Endothelial cell of umbilical vein (primary cell): ENCODE results near the gene OR13C3.

Experiments used
- EZH2 ChIP-seq: IDR thresholded peaks from 2 replicates; pipeline ENCODE4 v1.6.1; 2012; ENCODE audit warnings: borderline replicate concordance, low read depth, mild to moderate bottlenecking, moderate library complexity, low read length, inconsistent platforms; ENCODE audit not compliant: severe bottlenecking
- GATA2 ChIP-seq: IDR thresholded peaks from 2 replicates; pipeline ENCODE4 v1.7.0; 2011; ENCODE audit warnings: low read depth, mild to moderate bottlenecking, moderate library complexity, mixed read lengths, low read length; ENCODE audit not compliant: insufficient read length, insufficient read depth
- POLR2A ChIP-seq: IDR thresholded peaks from 2 replicates; pipeline ENCODE4 v1.6.1; 2012; ENCODE audit warnings: low read depth, mild to moderate bottlenecking, control low read depth, low read length
- POLR2AphosphoS5 ChIP-seq: IDR thresholded peaks from 2 replicates; pipeline ENCODE4 v1.6.1; 2012; ENCODE audit warnings: low read depth, mild to moderate bottlenecking, control low read depth, low read length, moderate library complexity; ENCODE audit not compliant: insufficient read depth
- TF ChIP-seq, protein P1 (sequence below), 2 donors: IDR thresholded peaks; 1 replicate in 1 of 2; 2 replicates in 1 of 2; pipeline ENCODE4 v1.5.1; 2011; ENCODE audit warnings: low read length in 2 of 2, mild to moderate bottlenecking in 2 of 2, moderate library complexity in 2 of 2, control low read depth in 1 of 2, inconsistent platforms in 1 of 2, low read depth in 1 of 2; ENCODE audit not compliant: insufficient read depth in 1 of 2; ENCODE audit errors: extremely low read depth in 1 of 2
- TF ChIP-seq, protein P2 (sequence below): IDR thresholded peaks from 2 replicates; pipeline ENCODE4 v1.6.1; 2011; ENCODE audit not compliant: insufficient read depth, insufficient read length

DNA sequence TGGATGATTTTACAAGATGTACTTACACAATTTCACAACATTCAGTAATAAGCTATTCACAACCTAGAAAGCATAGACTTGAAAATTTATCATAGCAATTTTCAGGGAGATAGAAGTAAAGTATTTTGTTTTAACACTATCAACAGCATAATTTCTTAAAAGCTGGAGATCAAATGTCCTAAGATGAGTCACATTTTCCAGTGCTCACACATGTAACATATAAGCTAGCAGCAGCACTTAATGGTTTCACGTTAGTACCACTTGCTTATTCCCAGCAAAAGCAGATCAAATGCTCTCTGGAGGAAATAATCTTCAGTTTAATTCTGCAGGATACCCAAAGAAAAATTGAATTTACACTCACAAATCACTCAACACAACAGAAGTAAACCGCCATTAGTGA is 38.8 kb upstream of the OR13C3 start:
- TF ChIP-seq POLR2AphosphoS5 (no peak), POLR2A (no peak), EZH2 (no peak), GATA2 (no peak)
- TF ChIP-seq, protein P1, sequence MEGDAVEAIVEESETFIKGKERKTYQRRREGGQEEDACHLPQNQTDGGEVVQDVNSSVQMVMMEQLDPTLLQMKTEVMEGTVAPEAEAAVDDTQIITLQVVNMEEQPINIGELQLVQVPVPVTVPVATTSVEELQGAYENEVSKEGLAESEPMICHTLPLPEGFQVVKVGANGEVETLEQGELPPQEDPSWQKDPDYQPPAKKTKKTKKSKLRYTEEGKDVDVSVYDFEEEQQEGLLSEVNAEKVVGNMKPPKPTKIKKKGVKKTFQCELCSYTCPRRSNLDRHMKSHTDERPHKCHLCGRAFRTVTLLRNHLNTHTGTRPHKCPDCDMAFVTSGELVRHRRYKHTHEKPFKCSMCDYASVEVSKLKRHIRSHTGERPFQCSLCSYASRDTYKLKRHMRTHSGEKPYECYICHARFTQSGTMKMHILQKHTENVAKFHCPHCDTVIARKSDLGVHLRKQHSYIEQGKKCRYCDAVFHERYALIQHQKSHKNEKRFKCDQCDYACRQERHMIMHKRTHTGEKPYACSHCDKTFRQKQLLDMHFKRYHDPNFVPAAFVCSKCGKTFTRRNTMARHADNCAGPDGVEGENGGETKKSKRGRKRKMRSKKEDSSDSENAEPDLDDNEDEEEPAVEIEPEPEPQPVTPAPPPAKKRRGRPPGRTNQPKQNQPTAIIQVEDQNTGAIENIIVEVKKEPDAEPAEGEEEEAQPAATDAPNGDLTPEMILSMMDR (IDR thresholded peaks at IDR 0.05; ENCODE audit: extremely low read depth in 1 of 2, insufficient read depth in 1 of 2, low read depth in 1 of 2, low read length in 2 of 2) = no peak
- TF ChIP-seq, protein P2, sequence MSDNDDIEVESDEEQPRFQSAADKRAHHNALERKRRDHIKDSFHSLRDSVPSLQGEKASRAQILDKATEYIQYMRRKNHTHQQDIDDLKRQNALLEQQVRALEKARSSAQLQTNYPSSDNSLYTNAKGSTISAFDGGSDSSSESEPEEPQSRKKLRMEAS = no peak
